GM12891 (cell line): Measurements from ENCODE around the gene MTMR3.

Experiments used
- POLR2A ChIP-seq: IDR thresholded peaks from 2 replicates; pipeline ENCODE4 v1.6.1; 2011; ENCODE audit warnings: low read depth, low read length, control low read depth
- POLR2AphosphoS5 ChIP-seq: IDR thresholded peaks from 2 replicates; pipeline ENCODE4 v1.6.1; 2011; ENCODE audit warnings: low read depth, low read length, control low read depth
- SPI1 ChIP-seq: IDR thresholded peaks from 2 replicates; pipeline ENCODE4 v1.6.1; 2011; ENCODE audit warnings: low read depth, low read length, control low read depth
- TAF1 ChIP-seq: IDR thresholded peaks from 2 replicates; pipeline ENCODE4 v1.6.1; 2011; ENCODE audit warnings: low read depth, low read length, control low read depth

- TF ChIP-seq POLR2AphosphoS5: no peak
- TF ChIP-seq TAF1: no peak
- TF ChIP-seq SPI1: no peak
- TF ChIP-seq POLR2A: no peak
Observed at GRCh38 chr22:30062259-30062658, 179.3 kb downstream of the MTMR3 start.
